ENCODE data around the gene AHRR. TPM values are rescaled to one million over a fixed set of nuclear protein-coding genes. Genes with fewer than 3 reads are reported as not detected.

Gene AHRR
- total and polyA plus RNA-seq, 2 of the 4 experiments (the other 2 are of a cell fraction) = 15.6 to 37.1 TPM

GRCh38 chr5:302966-303365 is 18.5 kb upstream of the AHRR start:
- Histone ChIP-seq H3K9me1 (ENCODE audit: insufficient read depth, low read length) (peaks cover 11% of the 10 kb centered on the region; the same call in 1 of the 2 replicates), H3K27ac (ENCODE audit: insufficient read depth, low read length) (no peak overlapping the region), H3K56ac (ENCODE audit: extremely low read depth, insufficient read depth, low read length) (no peak overlapping the region), H3K4me1 (ENCODE audit: control insufficient read depth, insufficient read depth, low read length) (peaks cover 3% of the 10 kb centered on the region; the same call in 1 of the 2 replicates), H4K91ac (ENCODE audit: insufficient read depth, low read depth, low read length) (no peak overlapping the region), H2BK5ac (ENCODE audit: low read depth, low read length, poor library complexity, severe bottlenecking) (no peak overlapping the region), H3K23ac (ENCODE audit: low read depth, low read length) (no peak overlapping the region), H2BK20ac (ENCODE audit: low read depth, low read length) (no peak overlapping the region), H3K27me3 (ENCODE audit: control insufficient read depth, insufficient read depth, low read length) (no peaks in the 10 kb centered on the region), H2AFZ (replicated peaks; ENCODE audit: low read length, poor library complexity) (no peak overlapping the region), H3K79me1 (ENCODE audit: low read depth in 1 of 2, low read length in 2 of 2) (peaks cover 24 to 58% of the 10 kb centered on the region in 2 experiments), H4K8ac (ENCODE audit: low read depth in 2 of 2, low read length in 2 of 2) (no peak overlapping the region), H3K18ac (ENCODE audit: low read depth, low read length) (no peak overlapping the region), H2AK9ac (replicated peaks; ENCODE audit: low read depth, low read length, poor library complexity) (no peak overlapping the region), H3K36me3 (ENCODE audit: control insufficient read depth, insufficient read depth, low read length) (peaks cover 19% of the 10 kb centered on the region), H4K5ac (ENCODE audit: low read depth, low read length) (no peak overlapping the region), H3K9ac (ENCODE audit: low read depth, low read length) (no peak overlapping the region), H3K9me3 (ENCODE audit: control insufficient read depth, insufficient read depth, low read length) (no peaks in the 10 kb centered on the region), H3K4me3 (ENCODE audit: insufficient read depth, low read depth, low read length) (no peak overlapping the region), H2AK5ac (ENCODE audit: low read depth, low read length) (no peak overlapping the region), H4K20me1 (ENCODE audit: insufficient read depth, low read length) (peaks cover 84% of the 10 kb centered on the region), H3K14ac (replicated peaks; ENCODE audit: low read depth, low read length) (no peak overlapping the region), H2BK15ac (ENCODE audit: low read depth, low read length) (no peak overlapping the region), H3K4me2 (ENCODE audit: low read depth, low read length) (no peak overlapping the region), H2BK120ac (ENCODE audit: low read depth, low read length) (no peak overlapping the region), H3K4ac (ENCODE audit: low read depth, low read length) (no peak overlapping the region)
- DNase-seq (no peak), ATAC-seq (ENCODE audit: low read depth) (no peak)
- intact Hi-C loops (cut with micrococcal nuclease) (no loop called here), in situ Hi-C loops (cut with MboI; ENCODE audit: low sequenced_read_pairs) (no loop called here), dilution Hi-C loops (cut with HindIII; ENCODE audit: low sequenced_read_pairs, unreplicated experiment) (no loop called here)
- no peak for TF ChIP-seq ELK1 (IDR thresholded peaks at IDR 0.05; ENCODE audit: borderline replicate concordance, low read depth, low read length)
- TF ChIP-seq MXI1 (IDR thresholded peaks at IDR 0.05; ENCODE audit: borderline replicate concordance, low read depth, low read length) = no peak
- no peak for TF ChIP-seq FOS (IDR thresholded peaks at IDR 0.05; ENCODE audit: low read depth, low read length)
- no peak for TF ChIP-seq RFX5 (IDR thresholded peaks at IDR 0.05; ENCODE audit: low read depth, low read length)
- no peak for TF ChIP-seq RAD21 (IDR thresholded peaks at IDR 0.05; ENCODE audit: low read length)
- no peak for TF ChIP-seq CHD1 (IDR thresholded peaks at IDR 0.05; ENCODE audit: low read depth, low read length)
- TF ChIP-seq SMC3 (IDR thresholded peaks at IDR 0.05; ENCODE audit: low read depth, low read length) = no peak
- TF ChIP-seq RCOR1 (IDR thresholded peaks at IDR 0.05; ENCODE audit: insufficient replicate concordance, low read length) = no peak
- TF ChIP-seq MAZ (IDR thresholded peaks at IDR 0.05; ENCODE audit: borderline replicate concordance, low read depth, low read length) = no peak
- TF ChIP-seq BHLHE40 (IDR thresholded peaks at IDR 0.05; ENCODE audit: low read depth, low read length) = no peak
- no peak for TF ChIP-seq CEBPB (IDR thresholded peaks at IDR 0.05; ENCODE audit: low read depth, low read length)
- TF ChIP-seq MAFK (IDR thresholded peaks at IDR 0.05; ENCODE audit: low read depth, low read length) = no peak
- TF ChIP-seq USF2 (IDR thresholded peaks at IDR 0.05; ENCODE audit: low read depth, low read length) = no peak
- no peak for TF ChIP-seq CTCF (conservative IDR thresholded peaks at IDR 0.05; ENCODE audit: low read depth, low read length)
- no peak for TF ChIP-seq NFE2L2 (IDR thresholded peaks at IDR 0.05; ENCODE audit: low read depth, low read length)
- no peak for TF ChIP-seq POLR2A (IDR thresholded peaks at IDR 0.05; ENCODE audit: low read depth, low read length)
- BruUV-seq (replicated peaks) = no TSS peak
- ChIA-PET CTCF (no interaction called here), POLR2A (ENCODE audit: unreplicated experiment) (no interaction called here)
- 98% methylated on average over 6 of the region's 8 CpGs; no CpG with 5 or more reads in 1 of the 2 experiments for WGBS, 2 experiments (ENCODE audit: extremely low coverage in 2 of 2, insufficient read length in 1 of 2)
